IMR-90 (cell line): Measurements from ENCODE around the gene PIK3R3. TPM values are rescaled to one million over a fixed set of nuclear protein-coding genes. Genes with fewer than 3 reads are reported as not detected.
"Not testable (repeated sequence)": the region's sequence is repeated elsewhere in the genome, so short reads cannot be mapped to it uniquely, and the experiment has no call there.

Experiments
- ATAC-seq: fragments of 200-7000 bp; cut with Tn5 transposase; 2 replicates; pipeline ENCODE4 v1.9.1; 2020; ENCODE audit warnings: low read depth, mild to moderate bottlenecking, moderate library complexity
- BruUV-seq: library from RNA; stranded (reverse); fragments of 400-500 nt; replicated peaks from 2 replicates; lab custom pipeline; 2021; lab: Mats Ljungman, UMichigan
- CTCF ChIA-PET: fragments of 300-600 bp; formaldehyde crosslinking; extraction: SDS; loops from one replicate; lab custom pipeline; 2021; ENCODE audit warnings: antibody characterized with exemption; lab: Yijun Ruan, JAX
- POLR2A ChIA-PET: fragments of 300-600 bp; sonication (Branson Sonifier 250); formaldehyde crosslinking; loops from one replicate; lab custom pipeline; 2022; ENCODE audit warnings: antibody characterized with exemption; ENCODE audit not compliant: unreplicated experiment; lab: Charles Lee
- DNase-seq: peaks from one replicate; pipeline ENCODE4 v3.0.0; 2013
- H2AFZ ChIP-seq: replicated peaks from 2 replicates; pipeline ENCODE3; 2013; ENCODE audit warnings: low read length, mild to moderate bottlenecking; ENCODE audit not compliant: poor library complexity
- H2AK5ac ChIP-seq: 2 replicates; pipeline ENCODE4 v1.6.1; 2013; ENCODE audit warnings: low read depth, low read length, inconsistent platforms
- H2AK9ac ChIP-seq: replicated peaks from 2 replicates; pipeline ENCODE3; 2013; ENCODE audit warnings: mild to moderate bottlenecking, low read depth, low read length, moderate library complexity; ENCODE audit not compliant: poor library complexity
- H2BK120ac ChIP-seq: 2 replicates; pipeline ENCODE4 v1.6.1; 2013; ENCODE audit warnings: low read depth, low read length, inconsistent platforms
- H2BK15ac ChIP-seq: 3 replicates; pipeline ENCODE4 v1.6.1; 2013; ENCODE audit warnings: low read depth, low read length, inconsistent platforms
- H2BK20ac ChIP-seq: 2 replicates; pipeline ENCODE4 v1.6.1; 2013; ENCODE audit warnings: low read depth, mild to moderate bottlenecking, inconsistent platforms, low read length, moderate library complexity
- H2BK5ac ChIP-seq: 2 replicates; pipeline ENCODE4 v1.6.1; 2013; ENCODE audit warnings: mild to moderate bottlenecking, low read depth, low read length, inconsistent platforms; ENCODE audit not compliant: poor library complexity, severe bottlenecking
- H3K14ac ChIP-seq: replicated peaks from 2 replicates; pipeline ENCODE4 v1.6.1; 2013; ENCODE audit warnings: low read depth, low read length, inconsistent platforms
- H3K18ac ChIP-seq: 2 replicates; pipeline ENCODE4 v1.6.1; 2013; ENCODE audit warnings: low read depth, low read length, control low read depth
- H3K23ac ChIP-seq: 2 replicates; pipeline ENCODE4 v1.6.1; 2013; ENCODE audit warnings: low read depth, low read length, inconsistent platforms
- H3K27ac ChIP-seq: 2 replicates; pipeline ENCODE4 v1.5.1; 2013; ENCODE audit warnings: mild to moderate bottlenecking, control low read depth, low read length; ENCODE audit not compliant: insufficient read depth
- H3K27me3 ChIP-seq: 2 replicates; pipeline ENCODE4 v1.6.1; 2013; ENCODE audit warnings: low read length; ENCODE audit not compliant: control insufficient read depth, insufficient read depth
- H3K36me3 ChIP-seq: 2 replicates; pipeline ENCODE4 v1.6.1; 2013; ENCODE audit warnings: low read length, mixed read lengths; ENCODE audit not compliant: control insufficient read depth, insufficient read depth
- H3K4ac ChIP-seq: 2 replicates; pipeline ENCODE4 v1.6.1; 2013; ENCODE audit warnings: low read depth, low read length, inconsistent platforms
- H3K4me1 ChIP-seq: 2 replicates; pipeline ENCODE4 v1.6.1; 2013; ENCODE audit warnings: low read length, mixed read lengths; ENCODE audit not compliant: control insufficient read depth, insufficient read depth
- H3K4me2 ChIP-seq: 2 replicates; pipeline ENCODE4 v1.6.1; 2013; ENCODE audit warnings: low read depth, mild to moderate bottlenecking, control low read depth, low read length, moderate library complexity
- H3K4me3 ChIP-seq: 2 replicates; pipeline ENCODE4 v1.5.1; 2013; ENCODE audit warnings: low read depth, mild to moderate bottlenecking, control low read depth, low read length, moderate library complexity; ENCODE audit not compliant: insufficient read depth
- H3K56ac ChIP-seq: 2 replicates; pipeline ENCODE4 v1.6.1; 2013; ENCODE audit warnings: low read length, inconsistent platforms; ENCODE audit not compliant: insufficient read depth; ENCODE audit errors: extremely low read depth
- H3K79me1 ChIP-seq, 2 experiments: 2 replicates each; pipeline ENCODE4 v1.6.1; 2013; ENCODE audit warnings: low read length in 2 of 2, inconsistent platforms in 1 of 2, low read depth in 1 of 2
- H3K9ac ChIP-seq: 2 replicates; pipeline ENCODE4 v1.6.1; 2013; ENCODE audit warnings: low read depth, low read length, control low read depth
- H3K9me1 ChIP-seq: 2 replicates; pipeline ENCODE4 v1.6.1; 2013; ENCODE audit warnings: low read length, inconsistent platforms; ENCODE audit not compliant: insufficient read depth
- H3K9me3 ChIP-seq: 2 replicates; pipeline ENCODE4 v1.6.1; 2013; ENCODE audit warnings: low read length; ENCODE audit not compliant: control insufficient read depth, insufficient read depth
- H4K20me1 ChIP-seq: 2 replicates; pipeline ENCODE4 v1.6.1; 2013; ENCODE audit warnings: low read length, inconsistent platforms; ENCODE audit not compliant: insufficient read depth
- H4K5ac ChIP-seq: 2 replicates; pipeline ENCODE4 v1.6.1; 2013; ENCODE audit warnings: mild to moderate bottlenecking, low read depth, low read length, control low read depth
- H4K8ac ChIP-seq, 2 experiments: 2 replicates each; pipeline ENCODE4 v1.6.1; 2013; ENCODE audit warnings: low read depth in 2 of 2, low read length in 2 of 2, control low read depth in 1 of 2, inconsistent platforms in 1 of 2
- H4K91ac ChIP-seq: 2 replicates; pipeline ENCODE4 v1.6.1; 2013; ENCODE audit warnings: low read depth, low read length, inconsistent platforms; ENCODE audit not compliant: insufficient read depth
- MAZ ChIP-seq: IDR thresholded peaks from 2 replicates; pipeline ENCODE4 v1.6.1; 2012; ENCODE audit warnings: low read depth, mild to moderate bottlenecking, low read length, improper control_type of control experiment, moderate library complexity, borderline replicate concordance
- WGBS, 2 experiments: methylation state at CpG; one replicate each; pipeline versions ENCODE4 v1.1.5 to v1.1.7; 2013; ENCODE audit warnings: missing lambda C conversion rate in 2 of 2; ENCODE audit not compliant: insufficient read length in 1 of 2; ENCODE audit errors: extremely low coverage in 2 of 2; 5-methylcytosine and 5-hydroxymethylcytosine counted together
- dilution Hi-C: fragments of 300-500 bp; cut with HindIII; formaldehyde crosslinking; loops from one replicate; pipeline ENCODE4 v1.14.3; 2018; ENCODE audit warnings: low sequenced_read_pairs; ENCODE audit not compliant: unreplicated experiment
- in situ Hi-C: fragments of 300-500 bp; cut with MboI; formaldehyde crosslinking; loops from 3 replicates; pipeline ENCODE4 v1.14.3; 2019; ENCODE audit warnings: low sequenced_read_pairs, inconsistent platforms, mixed read lengths
- intact Hi-C: fragments of 100-400 bp; cut with micrococcal nuclease; formaldehyde crosslinking; loops from 2 replicates; pipeline ENCODE4 v1.10.0; 2022
- polyA plus RNA-seq, 3 experiments: library from polyadenylated mRNA; depleted of rRNA; stranded (reverse); fragments of >200 nt; gene quantifications; 2 replicates each; pipeline ENCODE4 v1.2.3, GENCODE V29; 2012; ENCODE audit warnings: low replicate concordance in 1 of 3
- total RNA-seq: library from RNA; depleted of rRNA; stranded (reverse); fragments of >200 nt; gene quantifications from 2 replicates; pipeline ENCODE4 v1.2.3, GENCODE V29; 2012

PIK3R3 gene
- total and polyA plus RNA-seq, 2 of the 4 experiments (the other 2 are of a cell fraction), result 5.3 to 9.9 TPM

- TF ChIP-seq MAZ, result no peak
Measured at GRCh38 chr1:46096269-46097148, 35.9 kb downstream of the PIK3R3 start (continued).

- H2AFZ ChIP-seq, ATAC-seq, H3K9me1 ChIP-seq, H3K4me2 ChIP-seq, H3K79me1 ChIP-seq, H2BK120ac ChIP-seq, H4K20me1 ChIP-seq, H4K91ac ChIP-seq, H2AK5ac ChIP-seq, H2AK9ac ChIP-seq, H4K5ac ChIP-seq, H3K36me3 ChIP-seq, H3K4ac ChIP-seq, BruUV-seq, H3K9ac ChIP-seq, H3K4me3 ChIP-seq, H3K23ac ChIP-seq, H4K8ac ChIP-seq, H3K56ac ChIP-seq, H2BK20ac ChIP-seq, POLR2A ChIA-PET, DNase-seq, in situ Hi-C loops, dilution Hi-C loops, H3K4me1 ChIP-seq, H2BK15ac ChIP-seq, H3K9me3 ChIP-seq, H3K27ac ChIP-seq, H2BK5ac ChIP-seq, H3K27me3 ChIP-seq, H3K14ac ChIP-seq, H3K18ac ChIP-seq, CTCF ChIA-PET: not testable (repeated sequence)
- intact Hi-C loops, result loop anchor here (10.0 kb wide), 1 partner anchor 50 kb away; no protein-coding TSS in a partner anchor
- no CpG with 5 or more reads among the region's 3 CpGs for WGBS, 2 experiments
Measured at GRCh38 chr1:46095110-46095509, 37.3 kb downstream of the PIK3R3 start.
